RWPE2 (cell line): Measurements from ENCODE around the gene STAG3.
"Not testable (repeated sequence)": the region's sequence is repeated elsewhere in the genome, so short reads cannot be mapped to it uniquely, and the experiment has no call there.

Experiments
- ATAC-seq: fragments of 200-7000 bp; cut with Tn5 transposase; 3 replicates; pipeline ENCODE4 v1.9.1; 2021; ENCODE audit warnings: low read depth
- DNase-seq: peaks from one replicate; pipeline ENCODE4 v3.0.0-alpha.2; 2020; ENCODE audit warnings: low spot score
- H3K27ac ChIP-seq: fragments of 450-650 bp; 2 replicates; pipeline ENCODE4 v1.5.1; 2017; ENCODE audit warnings: mild to moderate bottlenecking; ENCODE audit not compliant: poor library complexity, severe bottlenecking
- H3K27me3 ChIP-seq: fragments of 250-450 bp; sonication (Bioruptor Pico); 2 replicates; pipeline ENCODE4 v1.5.1; 2021; ENCODE audit warnings: mild to moderate bottlenecking, moderate library complexity; ENCODE audit not compliant: insufficient read depth, poor library complexity, severe bottlenecking
- H3K36me3 ChIP-seq: fragments of 250-450 bp; sonication (Bioruptor Pico); 2 replicates; pipeline ENCODE4 v1.5.1; 2020; ENCODE audit warnings: low read depth, mild to moderate bottlenecking, moderate library complexity
- H3K4me1 ChIP-seq: fragments of 250-450 bp; sonication (Bioruptor Pico); 2 replicates; pipeline ENCODE4 v1.5.1; 2021; ENCODE audit warnings: mild to moderate bottlenecking, moderate library complexity; ENCODE audit not compliant: insufficient read depth, poor library complexity, severe bottlenecking
- H3K4me3 ChIP-seq: fragments of 250-450 bp; sonication (Bioruptor Pico); 2 replicates; pipeline ENCODE4 v1.5.1; 2021; ENCODE audit warnings: mild to moderate bottlenecking, moderate library complexity; ENCODE audit not compliant: severe bottlenecking
- H3K9me3 ChIP-seq: fragments of 250-450 bp; sonication (Bioruptor Pico); 2 replicates; pipeline ENCODE4 v1.5.1; 2021; ENCODE audit warnings: mild to moderate bottlenecking, moderate library complexity; ENCODE audit not compliant: severe bottlenecking
- CTCF ChIP-seq: fragments of 450-650 bp; IDR thresholded peaks from one replicate; pipeline ENCODE4 v1.5.1; 2017; ENCODE audit warnings: mild to moderate bottlenecking, moderate library complexity; ENCODE audit not compliant: poor library complexity, severe bottlenecking

The STAG3 gene

GRCh38 chr7:100177045-100178001 is at the start of gene STAG3, which contains the start of gene GPC2:
Gene STAG3 (plus strand): TSS chr7:100177918. CDS start chr7:100180557, 2,639 bp downstream.
Gene GPC2 (minus strand): TSS chr7:100177381. CDS start chr7:100177199, 182 bp downstream.
- DNase-seq (peak; percentile 95), ATAC-seq (peak; percentile 92)
- H3K27ac ChIP-seq = no peak within 1 kb of the TSS

GRCh38 chr7:100128637-100128963 is 49.1 kb upstream of the STAG3 start:
- H3K27ac ChIP-seq = no peak overlapping the region
- H3K9me3 ChIP-seq = no peaks in the 10 kb centered on the region
- no peak for TF ChIP-seq CTCF
- H3K4me3 ChIP-seq = no peak overlapping the region
- H3K4me1 ChIP-seq = peaks cover 5% of the 10 kb centered on the region
- ATAC-seq (no peak), DNase-seq (no peak)
- no peaks in the 10 kb centered on the region for H3K36me3 ChIP-seq
- H3K27me3 ChIP-seq = no peaks in the 10 kb centered on the region

More at GRCh38 chr7:100177045-100178001, at the start of gene STAG3, which contains the start of gene GPC2:
- no peaks in the 10 kb centered on the region for H3K27me3 ChIP-seq
- no peaks in the 10 kb centered on the region for H3K9me3 ChIP-seq
- peak within 1 kb of the TSS; percentile 47 for H3K4me3 ChIP-seq
- H3K4me1 ChIP-seq = peaks cover 4% of the 10 kb centered on the region
- TF ChIP-seq CTCF = no peak
- H3K36me3 ChIP-seq = no peaks in the 10 kb centered on the region

GRCh38 chr7:100130220-100130607 is 47.5 kb upstream of the STAG3 start:
- not testable (repeated sequence) for H3K4me1 ChIP-seq, H3K36me3 ChIP-seq, ATAC-seq, H3K4me3 ChIP-seq, DNase-seq, H3K27me3 ChIP-seq, H3K9me3 ChIP-seq, H3K27ac ChIP-seq

- TF ChIP-seq CTCF = peak; percentile 78
- no peak for DNase-seq
- H3K4me1 ChIP-seq = peaks cover 1% of the 10 kb centered on the region
- H3K4me3 ChIP-seq = no peak overlapping the region
- no peaks in the 10 kb centered on the region for H3K36me3 ChIP-seq
- ATAC-seq = no peak
- no peak overlapping the region for H3K27ac ChIP-seq
- no peaks in the 10 kb centered on the region for H3K27me3 ChIP-seq
- no peaks in the 10 kb centered on the region for H3K9me3 ChIP-seq
Observed at GRCh38 chr7:100130608-100131453, 46.9 kb upstream of the STAG3 start.

GRCh38 chr7:100132126-100132525 is 45.6 kb upstream of the STAG3 start:
- H3K36me3 ChIP-seq = no peaks in the 10 kb centered on the region

More at GRCh38 chr7:100132126-100132525, 45.6 kb upstream of the STAG3 start:
- no peaks in the 10 kb centered on the region for H3K27me3 ChIP-seq
- H3K4me1 ChIP-seq = no peaks in the 10 kb centered on the region
- TF ChIP-seq CTCF = no peak
- DNase-seq = no peak
- H3K9me3 ChIP-seq = no peaks in the 10 kb centered on the region
- H3K4me3 ChIP-seq = no peak overlapping the region
- no peak; the same call in 2 of the 3 replicates for ATAC-seq
- no peak overlapping the region for H3K27ac ChIP-seq
